Ishikawa (cell line): Measurements from ENCODE around the gene EPHB1.

Experiments used
- CREB1 ChIP-seq: IDR thresholded peaks from 2 replicates; pipeline ENCODE4 v1.6.1; 2012; ENCODE audit warnings: low read depth
- EP300 ChIP-seq: IDR thresholded peaks from 2 replicates; pipeline ENCODE4 v1.6.1; 2012; ENCODE audit warnings: borderline replicate concordance
- MAX ChIP-seq: IDR thresholded peaks from 2 replicates; pipeline ENCODE4 v1.6.1; 2012
- RAD21 ChIP-seq: IDR thresholded peaks from 2 replicates; pipeline ENCODE4 v1.6.1; 2012; ENCODE audit warnings: low read depth
- REST ChIP-seq: IDR thresholded peaks from 2 replicates; pipeline ENCODE4 v1.6.1; 2012; ENCODE audit warnings: low read depth, mild to moderate bottlenecking
- TAF1 ChIP-seq: IDR thresholded peaks from 2 replicates; pipeline ENCODE4 v1.6.1; 2012; ENCODE audit warnings: low read depth, mild to moderate bottlenecking
- ZBTB7A ChIP-seq: IDR thresholded peaks from 2 replicates; pipeline ENCODE4 v1.6.1; 2012; ENCODE audit warnings: low read depth

GRCh38 chr3:135081451-135081850 lies 286.4 kb downstream of the EPHB1 start:
- TF ChIP-seq ZBTB7A, result no peak
- TF ChIP-seq REST, result no peak
- TF ChIP-seq TAF1, result no peak
- no peak for TF ChIP-seq EP300
- TF ChIP-seq MAX, result no peak
- no peak for TF ChIP-seq RAD21
- TF ChIP-seq CREB1, result no peak
